Activated gamma-delta T cell (primary cell): Measurements from ENCODE around the gene CREB3.

ENCODE experiments used
- DNase-seq: peaks from one replicate; lab custom pipeline; 2025; lab: John Stamatoyannopoulos, UW

The CREB3 gene

GRCh38 chr9:35702696-35703095 is 29.8 kb upstream of the CREB3 start:
- DNase-seq: no peak

DNA sequence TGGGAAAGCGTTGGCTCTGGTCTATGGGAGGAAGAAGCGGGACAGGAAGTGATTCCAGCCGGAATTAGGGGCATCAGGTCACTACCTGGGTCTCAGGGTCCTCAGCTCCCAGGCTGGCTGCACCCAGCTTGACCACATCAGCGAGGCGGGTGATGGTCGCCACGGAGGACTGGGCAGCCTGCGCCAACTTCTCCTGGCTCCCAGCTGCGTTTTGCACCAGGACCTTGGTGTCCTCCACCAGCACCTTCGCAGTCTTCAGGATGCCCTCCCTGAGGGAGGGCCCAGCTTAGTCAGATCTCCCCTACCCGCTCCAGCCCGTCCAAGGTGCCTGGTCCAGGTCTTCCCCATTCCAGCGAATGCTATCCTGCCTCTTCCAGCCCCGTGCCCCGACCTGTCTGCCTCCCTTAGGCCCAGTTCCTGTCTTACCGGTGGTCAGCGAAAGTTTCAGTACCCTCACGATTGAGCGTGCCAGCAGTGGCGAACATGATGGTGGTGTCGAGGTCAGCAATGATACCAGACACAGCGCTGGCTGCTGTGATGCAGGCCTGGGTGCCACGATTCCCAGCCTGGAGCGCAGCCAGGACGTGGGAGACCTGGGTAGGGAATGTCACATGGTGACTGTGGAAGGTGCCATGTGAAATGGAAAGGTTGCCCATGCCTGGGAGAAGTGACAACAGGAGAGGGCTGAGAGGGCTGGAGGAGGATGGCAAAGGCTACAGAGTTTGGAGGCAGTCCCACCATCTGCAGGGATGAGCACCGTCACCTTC is 28.4 kb upstream of the CREB3 start:
- no peak for DNase-seq

GRCh38 chr9:35705372-35705771 is 27.1 kb upstream of the CREB3 start:
- DNase-seq: no peak

DNA sequence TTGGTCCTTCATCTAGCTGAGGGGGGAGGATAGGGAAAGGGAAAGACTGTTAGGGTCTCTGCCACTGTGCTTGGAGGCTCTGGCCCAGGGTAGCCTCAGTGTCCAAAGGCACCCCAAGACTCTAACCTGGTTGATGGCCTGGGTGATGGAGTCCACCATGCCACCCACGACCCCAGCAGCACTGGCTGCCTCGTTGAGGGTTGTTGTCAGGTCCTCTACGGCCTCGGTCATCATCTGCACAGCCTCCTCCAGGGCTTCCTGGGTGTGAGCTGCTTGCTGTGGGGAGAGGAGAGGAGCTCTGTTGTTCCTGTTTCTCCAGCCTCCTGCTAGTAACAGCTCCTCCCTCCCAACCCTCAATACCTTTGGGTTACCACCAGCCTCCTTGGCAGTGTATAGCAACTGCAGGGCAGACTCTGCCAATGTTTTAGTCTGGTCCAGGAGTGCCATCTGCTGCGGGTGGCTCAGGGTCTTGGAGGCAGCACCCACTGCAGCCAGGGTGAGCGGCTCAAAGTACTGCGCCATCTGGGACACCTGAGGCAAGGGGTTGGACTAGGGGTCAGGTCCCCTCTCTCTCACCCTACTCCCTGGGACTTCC is 26.5 kb upstream of the CREB3 start:
- DNase-seq: no peak

DNA sequence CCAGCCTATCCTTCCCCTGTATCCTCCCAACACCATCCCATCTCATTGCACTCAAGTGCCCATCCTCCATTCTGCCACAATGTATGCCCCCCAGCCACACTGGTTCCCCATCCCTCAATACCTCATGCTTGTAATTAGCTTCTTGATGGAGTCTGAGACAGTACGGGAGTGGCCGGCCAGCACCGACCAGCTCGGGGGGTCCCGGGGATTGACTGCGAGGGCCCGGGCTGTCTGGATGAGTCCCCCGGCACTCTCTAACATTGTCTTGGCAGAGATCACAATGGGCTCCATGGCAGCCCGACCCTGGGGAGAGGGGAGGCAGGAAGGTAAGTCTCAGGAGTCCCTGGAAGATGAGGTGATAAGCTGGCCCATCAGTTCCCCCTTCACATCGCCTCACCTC is 25.5 kb upstream of the CREB3 start:
- DNase-seq: no peak

DNA sequence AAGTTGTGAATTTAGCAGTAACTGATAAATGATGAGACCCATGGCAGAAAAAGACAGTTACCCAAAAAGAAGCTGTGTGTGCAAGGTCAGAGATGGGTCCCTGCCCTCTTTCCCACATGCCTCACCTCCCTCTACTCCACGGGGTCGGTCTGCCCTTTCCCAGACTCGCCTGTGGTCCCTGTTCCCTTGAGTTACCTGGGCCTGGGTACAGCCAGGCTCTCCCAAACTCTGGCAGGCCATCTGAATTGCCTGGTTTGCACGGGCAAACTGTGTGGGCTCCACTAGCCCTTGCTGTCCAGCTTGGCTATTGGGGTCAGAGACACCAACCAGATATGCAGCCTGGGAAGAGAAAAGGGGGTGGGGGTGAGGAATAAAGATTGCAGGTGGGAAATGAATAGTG is 24.3 kb upstream of the CREB3 start:
- DNase-seq: no peak

DNA sequence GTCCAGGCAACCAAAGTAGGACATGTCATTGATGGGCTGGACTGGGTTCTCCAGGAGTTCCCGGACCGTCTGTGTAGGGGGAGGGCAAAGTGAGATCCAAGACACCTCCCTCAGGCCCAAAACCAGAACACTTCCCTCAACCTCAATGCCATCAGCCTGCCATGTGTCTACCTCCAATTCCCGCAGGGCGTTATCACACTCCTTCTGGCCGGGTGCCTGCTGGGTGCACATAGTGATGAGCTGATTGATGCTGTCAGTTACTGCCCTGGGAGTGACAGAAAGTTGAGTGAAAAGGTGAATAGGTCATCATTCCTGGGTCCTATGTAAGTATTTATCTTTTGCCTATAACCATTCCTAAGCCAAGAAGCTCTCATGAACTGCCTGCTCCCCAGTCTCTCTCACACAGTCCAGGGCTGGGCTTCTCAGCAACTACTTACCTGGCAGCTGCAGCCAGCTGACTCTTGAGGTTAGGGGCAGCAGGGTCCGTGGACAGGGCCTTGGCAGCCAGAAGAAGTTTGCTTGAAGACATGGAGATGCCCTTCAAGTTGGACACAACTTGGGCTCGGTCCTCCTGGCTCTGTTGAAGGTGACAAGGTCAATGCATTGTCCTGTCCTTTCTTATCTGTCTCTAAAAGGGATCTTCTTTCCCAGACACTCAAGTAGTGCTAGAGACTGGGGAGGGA is 21.5 kb upstream of the CREB3 start:
- no peak for DNase-seq

DNA sequence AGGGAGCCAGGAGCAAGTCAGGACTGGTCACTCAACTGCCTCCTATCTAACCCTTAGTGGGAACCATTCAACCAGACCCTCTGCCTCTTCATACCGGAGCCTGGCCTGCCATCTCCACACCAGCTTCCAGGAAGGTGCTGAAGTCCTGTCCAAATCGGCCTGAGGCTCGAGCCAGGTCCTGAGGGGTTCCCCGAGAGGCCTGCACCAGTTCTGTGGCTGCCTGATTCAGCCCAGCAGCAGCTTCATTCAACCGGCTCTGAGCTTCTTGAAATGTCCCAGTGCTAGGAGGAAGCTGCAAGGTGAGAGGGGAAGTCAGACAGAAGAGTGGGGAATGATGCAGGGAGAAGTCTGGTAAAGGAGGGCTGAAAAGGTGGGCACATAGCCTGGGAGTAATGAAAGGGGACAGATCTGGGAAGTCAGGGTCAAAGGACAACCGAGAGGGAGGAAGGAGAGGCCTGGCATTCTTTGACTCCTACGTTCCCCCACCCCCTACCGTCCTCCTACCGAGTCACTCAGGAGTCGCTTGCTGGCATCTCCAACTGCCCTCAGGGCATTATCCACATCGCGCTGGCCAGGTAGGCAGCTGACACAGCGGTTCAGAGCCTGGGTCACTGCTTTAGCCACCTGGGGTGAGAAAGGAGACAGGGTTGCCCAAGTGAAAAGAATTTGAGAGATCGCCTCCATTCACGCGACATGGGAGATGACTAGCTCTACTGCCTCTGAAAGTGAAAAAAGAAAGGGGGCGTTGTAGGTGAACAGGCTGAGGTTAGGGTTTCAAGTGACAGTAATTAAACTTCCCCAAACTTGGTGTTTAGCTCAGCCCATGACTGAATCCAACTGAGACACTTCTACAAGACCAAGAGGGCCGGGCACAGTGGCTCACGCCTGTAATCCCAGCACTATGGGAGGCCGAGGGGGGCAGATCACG is 20.7 kb upstream of the CREB3 start:
- no peak for DNase-seq

DNA sequence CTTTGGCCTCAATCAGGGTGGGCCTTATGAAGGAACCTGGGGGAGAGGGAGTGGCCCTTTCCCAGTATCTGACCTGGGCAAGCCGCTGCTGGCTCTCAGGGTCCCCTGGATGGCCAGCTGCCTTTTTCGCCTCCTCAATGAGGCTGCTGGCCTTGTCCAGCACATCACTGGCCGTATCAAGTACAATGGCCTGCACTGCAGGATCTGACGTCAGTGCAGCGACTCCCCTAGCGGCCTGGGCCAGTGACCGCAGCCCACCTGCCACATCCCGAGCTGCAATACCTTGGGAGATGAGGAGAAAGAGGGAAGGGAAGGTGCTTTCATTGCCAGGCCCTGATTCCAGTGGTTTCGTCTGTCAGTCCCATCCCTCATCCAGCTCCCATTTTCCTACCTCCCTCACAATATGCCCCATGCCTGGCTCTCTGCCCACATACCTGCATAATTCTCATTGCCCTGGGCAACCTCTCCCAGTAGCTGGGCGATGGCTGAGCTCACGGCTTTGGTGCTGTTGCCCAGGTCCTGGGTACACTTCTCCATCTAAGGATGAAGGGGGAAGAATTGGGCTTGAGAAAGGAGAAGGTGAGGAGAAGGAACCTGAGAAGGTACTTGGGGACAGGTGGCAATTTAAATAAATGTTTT is 19.6 kb upstream of the CREB3 start:
- no peak for DNase-seq

GRCh38 chr9:35713578-35713977 is 18.9 kb upstream of the CREB3 start:
- no peak for DNase-seq

GRCh38 chr9:35714123-35714522 is 18.3 kb upstream of the CREB3 start:
- DNase-seq: no peak

- DNase-seq: no peak
Observed at GRCh38 chr9:35714579-35715252, 17.8 kb upstream of the CREB3 start.

GRCh38 chr9:35716230-35716629 is 16.2 kb upstream of the CREB3 start:
- DNase-seq: no peak

DNA sequence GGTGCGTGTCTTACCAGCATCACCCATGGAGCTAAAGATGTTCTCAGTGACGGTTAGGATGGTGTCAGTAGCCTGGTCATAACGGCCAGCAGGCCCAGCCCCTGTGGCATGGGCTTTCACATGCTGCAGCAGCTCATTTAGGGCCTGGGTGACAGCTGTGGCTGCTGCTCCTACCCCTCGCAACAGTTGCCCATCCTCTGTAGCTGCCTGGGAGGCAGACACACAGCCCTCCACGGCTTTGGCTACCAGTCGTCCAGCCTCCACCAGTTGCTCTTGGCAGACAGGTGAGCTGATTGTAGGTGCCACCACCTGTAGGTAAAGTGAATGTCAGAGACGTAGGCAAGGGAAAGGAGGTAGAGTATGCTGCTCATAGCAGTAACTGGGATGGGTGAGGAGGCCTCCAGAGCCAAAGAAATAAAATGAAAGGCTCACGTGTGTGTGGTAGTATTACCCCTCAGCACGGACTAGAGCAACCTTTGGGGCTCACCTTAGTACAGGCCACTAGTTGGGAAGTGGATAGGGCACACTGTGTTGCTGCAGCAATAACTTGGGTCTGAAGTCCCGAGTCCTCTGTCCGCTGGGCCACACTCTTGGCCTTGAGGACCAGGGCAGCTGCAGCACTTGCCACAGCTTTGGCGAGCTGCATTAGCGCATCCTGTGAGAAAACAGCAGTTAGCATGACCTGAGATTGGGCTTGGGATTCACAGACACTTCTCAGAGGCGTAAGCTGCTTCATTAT is 15.2 kb upstream of the CREB3 start:
- no peak for DNase-seq

GRCh38 chr9:35718721-35719511 is 13.6 kb upstream of the CREB3 start:
- DNase-seq: no peak

GRCh38 chr9:35719546-35719945 is 12.9 kb upstream of the CREB3 start:
- no peak for DNase-seq

DNA sequence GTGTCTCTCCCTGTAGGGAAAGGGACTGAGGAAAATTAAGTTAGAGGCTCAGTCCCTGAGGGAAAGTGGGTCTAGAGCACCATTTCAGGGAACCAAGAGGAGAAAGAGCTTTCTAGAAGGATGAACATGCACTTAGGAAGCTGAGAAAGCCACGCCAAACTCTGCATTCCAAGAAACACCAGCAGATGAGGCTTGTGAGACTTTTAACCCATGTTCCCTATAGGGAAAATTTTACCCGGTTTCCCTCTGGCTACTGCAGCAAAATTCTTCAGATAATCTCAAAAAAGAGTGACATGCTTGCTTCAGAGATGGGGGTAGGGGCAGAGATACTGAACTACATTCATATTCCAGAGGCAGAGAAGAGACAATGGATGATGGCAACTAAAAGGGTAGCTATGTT is 9.0 kb upstream of the CREB3 start:
- no peak for DNase-seq

- DNase-seq: no peak
Observed at GRCh38 chr9:35723908-35724307, 8.6 kb upstream of the CREB3 start.

- no peak for DNase-seq
Observed at GRCh38 chr9:35725362-35725761, 7.1 kb upstream of the CREB3 start.

DNA sequence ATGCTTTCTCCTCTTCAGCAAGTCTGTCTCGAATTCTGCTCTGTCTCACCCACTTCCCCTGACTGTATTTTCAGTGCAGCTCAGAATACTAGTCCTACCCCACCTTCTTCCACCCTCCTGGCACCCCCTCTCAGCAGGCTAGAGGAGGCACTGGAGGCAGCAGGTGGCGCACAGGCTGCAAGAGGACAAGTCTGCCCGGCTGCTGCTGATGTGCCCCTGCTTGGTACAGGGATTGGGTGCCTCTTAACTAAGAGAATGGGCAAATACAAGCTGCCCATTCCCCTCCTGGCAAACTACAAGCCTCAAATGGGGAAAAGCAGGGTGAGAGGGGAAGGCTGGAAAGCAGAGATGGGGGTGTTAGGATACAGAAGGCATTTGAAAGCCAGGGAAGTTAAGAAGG is 5.5 kb upstream of the CREB3 start:
- no peak for DNase-seq
